ENCODE results near the gene XIRP1.

DNA sequence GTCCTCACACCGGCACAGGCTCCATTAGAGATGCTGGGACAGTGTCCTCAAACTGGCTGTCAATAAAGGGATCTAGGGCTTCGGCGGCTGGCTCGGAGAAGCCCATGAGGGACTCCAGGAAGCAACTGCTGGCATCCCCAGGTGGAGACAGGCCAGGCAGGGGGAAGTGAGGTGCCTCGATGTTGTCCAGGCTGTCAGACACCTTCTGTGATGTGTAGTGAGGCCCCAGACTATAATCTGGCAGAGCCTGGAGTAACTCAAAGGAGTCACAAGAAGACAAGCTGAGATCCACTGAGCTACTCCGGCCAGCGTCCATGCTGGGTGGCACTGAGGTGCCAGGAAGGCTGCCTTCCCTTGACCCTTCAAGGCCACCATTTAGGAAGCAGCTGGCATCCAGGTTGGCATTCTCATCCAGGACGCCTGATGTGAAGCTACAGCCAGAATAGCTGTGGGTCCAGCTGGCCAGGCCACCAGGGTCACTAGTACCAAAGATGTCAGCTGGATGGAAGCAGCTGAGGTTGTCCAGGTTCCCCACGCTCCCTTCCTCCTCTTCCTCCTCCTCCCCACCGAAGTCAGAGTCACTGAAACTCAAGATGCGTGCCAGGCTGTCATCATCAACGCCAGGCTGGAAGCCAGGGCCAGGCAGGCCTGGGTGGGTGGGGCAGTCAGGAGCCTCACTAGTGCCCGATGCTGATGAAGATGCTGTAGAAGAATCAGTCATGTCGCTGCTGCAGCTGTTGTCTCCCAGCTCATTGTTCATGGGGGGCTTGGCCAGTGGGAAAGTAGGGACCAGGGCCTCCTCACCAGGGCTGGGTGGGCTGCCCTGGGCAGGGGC lies 49.1 kb downstream of the XIRP1 start:
- TF ChIP-seq, protein P1, sequence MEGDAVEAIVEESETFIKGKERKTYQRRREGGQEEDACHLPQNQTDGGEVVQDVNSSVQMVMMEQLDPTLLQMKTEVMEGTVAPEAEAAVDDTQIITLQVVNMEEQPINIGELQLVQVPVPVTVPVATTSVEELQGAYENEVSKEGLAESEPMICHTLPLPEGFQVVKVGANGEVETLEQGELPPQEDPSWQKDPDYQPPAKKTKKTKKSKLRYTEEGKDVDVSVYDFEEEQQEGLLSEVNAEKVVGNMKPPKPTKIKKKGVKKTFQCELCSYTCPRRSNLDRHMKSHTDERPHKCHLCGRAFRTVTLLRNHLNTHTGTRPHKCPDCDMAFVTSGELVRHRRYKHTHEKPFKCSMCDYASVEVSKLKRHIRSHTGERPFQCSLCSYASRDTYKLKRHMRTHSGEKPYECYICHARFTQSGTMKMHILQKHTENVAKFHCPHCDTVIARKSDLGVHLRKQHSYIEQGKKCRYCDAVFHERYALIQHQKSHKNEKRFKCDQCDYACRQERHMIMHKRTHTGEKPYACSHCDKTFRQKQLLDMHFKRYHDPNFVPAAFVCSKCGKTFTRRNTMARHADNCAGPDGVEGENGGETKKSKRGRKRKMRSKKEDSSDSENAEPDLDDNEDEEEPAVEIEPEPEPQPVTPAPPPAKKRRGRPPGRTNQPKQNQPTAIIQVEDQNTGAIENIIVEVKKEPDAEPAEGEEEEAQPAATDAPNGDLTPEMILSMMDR (IDR thresholded peaks at IDR 0.05), result no peak
- TF ChIP-seq POLR2A (IDR thresholded peaks at IDR 0.05), result peak; percentile 13
